Activated naive CD4-positive, alpha-beta T cell treated with anti-CD3 and anti-CD28 coated beads for 36 hours (primary cell): ENCODE measurements around the gene PAK6. TPM values are rescaled to one million over a fixed set of nuclear protein-coding genes. Genes with fewer than 3 reads are reported as not detected.

Experiments used
- CTCF ChIA-PET: fragments of 350-600 bp; sonication (Branson Sonifier 250); formaldehyde crosslinking; loops from one replicate; lab custom pipeline; 2021; ENCODE audit warnings: antibody characterized with exemption; lab: Charles Lee
- DNase-seq: peaks from one replicate; pipeline ENCODE4 v3.0.0-alpha.2; 2020
- H3K27ac Mint-ChIP-seq: one replicate; pipeline ENCODE4 v1.8.0; 2021; ENCODE audit warnings: mild to moderate bottlenecking, mixed read lengths
- H3K27me3 Mint-ChIP-seq: one replicate; pipeline ENCODE4 v1.8.0; 2021; ENCODE audit warnings: low read depth, mixed read lengths
- H3K36me3 Mint-ChIP-seq: one replicate; pipeline ENCODE4 v1.8.0; 2021; ENCODE audit warnings: low read depth, mixed read lengths
- H3K4me1 Mint-ChIP-seq: one replicate; pipeline ENCODE4 v1.8.0; 2021; ENCODE audit warnings: low read depth, mixed read lengths
- H3K4me3 Mint-ChIP-seq: one replicate; pipeline ENCODE4 v1.8.0; 2021; ENCODE audit warnings: mild to moderate bottlenecking, moderate library complexity, mixed read lengths
- H3K9me3 Mint-ChIP-seq: one replicate; pipeline ENCODE4 v1.8.0; 2021; ENCODE audit warnings: mixed read lengths
- intact Hi-C: fragments of 100-400 bp; cut with micrococcal nuclease; formaldehyde crosslinking; loops from one replicate; pipeline ENCODE4 v1.15.1; 2023
- total RNA-seq, 2 experiments: library from RNA; stranded (reverse); gene quantifications; one replicate each; pipeline ENCODE4 v1.2.3, GENCODE V29; 2021

PAK6 gene
- total RNA-seq, 2 experiments from 2014 or later = not detected

DNA sequence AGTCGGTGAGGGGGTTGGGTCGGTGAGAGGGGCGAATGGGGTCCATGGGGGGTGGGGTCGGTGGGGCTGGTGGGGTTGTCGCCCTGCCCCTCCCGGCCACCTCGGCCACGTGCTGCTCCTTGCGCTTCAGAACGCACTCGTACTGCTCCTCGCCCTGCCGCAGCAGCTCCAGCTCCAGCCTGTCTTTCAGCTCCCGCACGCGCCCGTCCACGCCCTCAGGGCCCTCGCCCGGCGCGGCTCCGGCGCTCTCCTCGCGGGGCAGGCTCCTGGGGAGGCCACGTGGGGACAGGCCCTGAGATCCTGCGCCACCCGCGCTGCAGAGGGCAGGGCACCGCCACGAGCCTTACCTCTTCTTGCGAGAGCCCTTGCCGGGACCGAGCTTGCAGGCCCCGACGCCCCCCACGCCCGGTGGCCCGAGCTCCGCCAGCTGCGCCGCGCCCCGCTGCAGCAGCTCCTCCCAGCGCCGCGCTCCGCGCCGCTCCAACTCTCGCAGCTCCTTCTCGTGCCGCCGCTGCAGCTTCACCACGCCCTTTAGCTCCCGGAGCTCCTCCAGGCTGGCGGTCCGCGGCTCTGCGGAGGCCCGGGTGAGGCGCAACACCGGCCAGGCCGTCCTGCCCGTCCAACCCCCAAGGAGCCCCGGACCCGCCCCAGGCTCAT, 52.2 kb downstream of the PAK6 start:
- Mint-ChIP-seq H3K27ac (no peak overlapping the region), H3K4me3 (no peak overlapping the region), H3K27me3 (no peaks in the 10 kb centered on the region), H3K9me3 (no peaks in the 10 kb centered on the region), H3K36me3 (peaks cover 2% of the 10 kb centered on the region), H3K4me1 (no peaks in the 10 kb centered on the region)
- CTCF ChIA-PET = interaction anchor here (0.7 to 4.8 kb wide), 9 partner anchors 11 to 414 kb away, joined by 3 to 40 read pairs (median 5); partner anchors contain the start of gene PLCB2
- intact Hi-C loops = no loop called here
- DNase-seq = no peak

DNA sequence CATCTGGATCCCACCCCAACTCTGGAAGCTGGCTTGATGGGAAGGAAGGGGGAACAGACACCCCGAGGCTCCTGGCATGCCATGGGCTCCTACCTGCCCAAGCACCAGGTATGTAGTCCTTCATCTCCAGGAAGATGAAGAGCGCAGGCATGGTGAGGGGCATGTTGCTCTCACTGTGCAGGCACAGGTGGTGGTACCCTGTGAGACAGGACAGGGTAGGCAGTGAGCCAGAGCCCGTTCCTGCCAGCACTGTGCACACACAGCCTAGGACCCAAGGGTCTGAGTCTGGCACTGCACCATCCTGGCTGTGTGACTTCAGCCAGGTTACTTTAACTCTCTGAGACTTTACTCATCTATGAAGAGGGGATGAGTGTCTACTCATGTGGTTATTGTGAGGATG, 53.4 kb downstream of the PAK6 start:
- no peak overlapping the region for H3K27ac Mint-ChIP-seq
- no peaks in the 10 kb centered on the region for H3K4me1 Mint-ChIP-seq
- no peak for DNase-seq
- no peaks in the 10 kb centered on the region for H3K27me3 Mint-ChIP-seq
- intact Hi-C loops = no loop called here
- no peak overlapping the region for H3K4me3 Mint-ChIP-seq
- peaks cover 2% of the 10 kb centered on the region for H3K36me3 Mint-ChIP-seq
- H3K9me3 Mint-ChIP-seq = no peaks in the 10 kb centered on the region
- CTCF ChIA-PET = interaction anchor here (1.5 to 4.8 kb wide), 2 partner anchors 12 to 17 kb away, joined by 7 to 40 read pairs; partner anchors contain the start of gene PLCB2

DNA sequence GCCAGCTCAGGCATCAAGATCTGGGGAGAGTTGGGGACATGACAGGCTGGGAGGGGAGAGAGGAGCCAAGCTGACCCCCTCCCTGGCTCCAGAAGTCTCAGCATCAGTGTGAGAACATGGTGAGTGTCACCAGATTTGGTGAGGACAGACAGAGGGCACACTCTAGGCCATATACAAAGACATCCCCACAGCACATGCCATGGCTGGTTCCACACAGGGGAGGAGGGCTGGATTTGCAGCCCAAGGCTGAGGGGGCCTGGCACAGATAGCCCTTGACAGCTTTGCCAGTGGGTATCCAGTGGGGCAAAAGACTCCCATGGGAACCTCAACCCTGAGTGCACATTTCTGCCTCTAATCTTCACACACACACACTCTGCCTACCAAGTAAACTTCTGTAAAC, 54.1 kb downstream of the PAK6 start:
- Mint-ChIP-seq H3K4me1 (no peaks in the 10 kb centered on the region), H3K27me3 (no peaks in the 10 kb centered on the region), H3K36me3 (peaks cover 2% of the 10 kb centered on the region), H3K4me3 (no peak overlapping the region), H3K27ac (no peak overlapping the region), H3K9me3 (no peaks in the 10 kb centered on the region)
- CTCF ChIA-PET = interaction anchor here (1.1 to 1.5 kb wide), 2 partner anchors 13 to 15 kb away, joined by 3 to 7 read pairs; partner anchors contain the start of gene PLCB2
- DNase-seq = no peak
- intact Hi-C loops = no loop called here

DNA sequence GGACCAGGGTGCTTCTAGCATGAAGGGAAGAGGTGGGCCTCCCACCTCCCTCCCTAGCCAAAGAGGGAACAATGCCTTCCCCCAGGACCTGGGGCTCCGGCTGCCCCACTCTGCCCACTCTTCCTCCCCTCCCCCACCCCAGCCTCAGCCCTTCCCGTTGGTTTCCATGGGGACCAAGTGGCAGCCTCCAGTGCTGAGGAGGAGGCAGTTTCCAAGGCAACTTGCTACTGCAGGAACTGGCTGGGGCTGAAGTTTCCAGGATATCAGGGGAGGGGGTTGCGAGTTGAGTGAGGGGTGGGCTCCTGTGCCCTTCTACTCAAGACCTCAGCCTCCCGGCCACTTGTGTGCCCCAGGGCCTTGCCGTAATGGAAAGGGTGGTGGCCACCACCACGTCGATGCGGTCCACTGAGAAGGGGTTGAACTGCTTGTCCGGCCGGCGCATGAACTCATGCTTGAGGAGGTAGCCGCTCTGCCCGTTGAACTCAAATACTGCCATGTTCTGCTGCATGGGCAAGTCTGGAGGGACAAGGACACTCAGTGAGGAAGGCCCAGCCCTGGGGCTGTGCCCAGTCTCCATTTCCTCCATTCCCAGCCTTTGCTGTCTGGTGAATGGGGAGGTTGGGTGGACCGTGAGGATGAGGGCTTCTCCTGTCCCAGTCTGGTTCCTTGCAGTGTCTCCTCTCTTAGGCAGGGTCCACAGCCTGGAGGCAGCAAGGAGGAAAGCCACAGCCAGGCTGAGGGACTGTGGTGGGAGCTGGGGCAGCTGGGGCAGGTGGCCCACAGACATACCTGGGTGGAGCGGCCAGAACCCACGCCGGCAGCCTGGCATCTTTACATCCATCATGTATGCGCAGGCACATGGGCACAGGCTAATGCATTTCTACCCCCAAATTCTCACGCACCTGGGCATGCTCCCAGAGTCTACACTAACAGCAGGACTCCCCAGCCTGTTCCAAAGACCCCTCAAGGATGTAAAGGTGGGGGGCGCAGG, 55.3 kb downstream of the PAK6 start:
- intact Hi-C loops = no loop called here
- Mint-ChIP-seq H3K4me3 (no peak overlapping the region), H3K4me1 (no peaks in the 10 kb centered on the region), H3K9me3 (no peaks in the 10 kb centered on the region), H3K36me3 (peaks cover 4% of the 10 kb centered on the region), H3K27me3 (no peaks in the 10 kb centered on the region), H3K27ac (no peak overlapping the region)
- DNase-seq = no peak
- CTCF ChIA-PET = interaction anchor here (1.1 to 1.7 kb wide), 4 partner anchors 13 to 17 kb away, joined by 3 to 7 read pairs (median 4); partner anchors contain the start of gene PLCB2

DNA sequence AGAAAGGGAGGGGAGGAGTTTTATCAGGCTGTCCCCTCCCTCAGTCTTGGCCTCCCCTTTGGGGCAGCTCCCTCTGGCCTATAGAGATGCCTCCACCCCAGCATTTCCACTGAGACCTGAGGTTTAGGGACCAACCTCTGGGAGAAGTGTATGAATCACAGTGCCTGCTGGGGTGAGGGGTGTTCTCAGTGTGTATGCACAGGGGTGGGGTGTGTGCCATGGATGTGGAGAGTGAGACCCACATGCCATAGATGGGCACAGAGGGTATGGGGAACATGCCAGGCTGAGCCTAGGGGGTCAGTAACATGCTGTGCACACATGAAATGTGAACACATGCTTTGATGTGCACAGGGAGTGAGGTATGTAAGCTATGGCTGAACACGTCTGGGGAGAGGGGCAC, 56.4 kb downstream of the PAK6 start:
- no peaks in the 10 kb centered on the region for H3K27me3 Mint-ChIP-seq
- H3K4me1 Mint-ChIP-seq = no peaks in the 10 kb centered on the region
- H3K9me3 Mint-ChIP-seq = no peaks in the 10 kb centered on the region
- H3K4me3 Mint-ChIP-seq = no peak overlapping the region
- CTCF ChIA-PET = interaction anchor here (1.0 to 1.7 kb wide), 3 partner anchors 14 to 21 kb away, joined by 4 to 8 read pairs (median 4); no protein-coding TSS in a partner anchor
- intact Hi-C loops = no loop called here
- H3K27ac Mint-ChIP-seq = no peak overlapping the region
- peaks cover 12% of the 10 kb centered on the region for H3K36me3 Mint-ChIP-seq
- DNase-seq = no peak

DNA sequence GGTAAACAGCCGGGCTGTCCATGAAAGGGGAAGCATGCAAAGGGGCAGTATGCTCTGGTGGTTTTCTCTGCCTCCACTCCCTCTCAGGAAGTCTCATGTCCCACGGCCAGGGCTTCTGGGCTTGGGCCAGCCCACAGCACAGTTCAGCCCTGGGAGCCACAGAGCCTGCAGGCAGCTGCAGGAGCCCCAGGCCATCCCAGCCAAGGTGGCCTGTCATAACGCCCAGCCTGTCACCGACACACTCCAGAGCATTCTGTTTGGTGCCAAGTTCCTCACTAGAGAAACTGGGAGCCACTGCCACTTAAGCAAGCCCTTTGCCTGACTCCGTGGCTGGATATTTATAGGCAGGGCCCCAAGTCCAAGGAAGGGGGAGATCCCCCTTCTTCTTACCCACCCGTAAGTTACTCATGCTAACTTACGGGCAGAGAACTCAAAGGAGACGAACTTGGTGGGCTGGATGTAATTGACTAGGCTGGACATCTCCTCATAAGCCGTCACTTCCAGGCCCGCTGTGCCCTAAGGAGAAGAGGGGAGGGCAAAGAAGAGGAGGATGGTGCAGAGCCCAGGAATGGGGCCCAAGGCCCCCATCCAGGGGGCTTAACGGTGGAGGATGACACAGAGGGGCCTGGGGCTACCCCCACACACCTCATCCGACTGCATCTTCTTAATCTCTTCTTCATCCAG, 57.2 kb downstream of the PAK6 start:
- Mint-ChIP-seq H3K27ac (no peak overlapping the region), H3K27me3 (no peaks in the 10 kb centered on the region), H3K4me1 (no peaks in the 10 kb centered on the region), H3K36me3 (peaks cover 17% of the 10 kb centered on the region), H3K9me3 (peaks cover 2% of the 10 kb centered on the region), H3K4me3 (no peak overlapping the region)
- CTCF ChIA-PET = interaction anchor here (1.0 to 1.7 kb wide), 4 partner anchors 14 to 21 kb away, joined by 3 to 8 read pairs (median 4); no protein-coding TSS in a partner anchor
- intact Hi-C loops = no loop called here
- no peak for DNase-seq

DNA sequence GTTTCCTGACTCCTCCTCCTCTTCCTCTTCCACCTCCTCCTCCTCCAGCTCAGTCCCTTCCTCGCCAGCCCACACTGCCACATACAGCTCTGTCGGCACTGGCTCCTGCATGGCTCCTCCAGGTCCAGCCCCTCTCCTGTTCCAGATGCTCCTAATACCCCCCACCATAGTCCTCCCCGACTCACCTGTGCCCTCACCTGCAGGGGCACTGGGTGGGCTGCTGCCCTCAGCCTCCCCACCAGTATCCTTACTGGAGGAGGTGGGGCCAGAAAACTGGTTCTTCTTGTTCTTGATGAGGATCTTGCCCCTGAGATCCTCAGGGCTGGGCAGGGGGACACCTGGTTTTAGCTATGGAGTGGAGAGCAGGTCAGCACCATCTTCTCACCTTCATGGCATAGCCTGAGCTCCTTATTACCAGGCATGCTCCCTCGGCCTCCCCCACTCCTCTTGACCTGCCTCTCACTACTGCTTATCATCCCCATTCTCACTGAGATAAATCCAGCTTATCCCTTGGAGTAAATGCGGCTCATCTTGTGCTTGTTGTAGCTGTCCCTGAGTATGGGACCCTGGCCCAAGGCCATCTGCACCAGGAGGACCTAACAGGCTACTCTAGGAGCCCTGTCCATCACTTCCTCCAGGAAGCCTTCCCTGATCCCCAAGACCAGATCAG, 57.8 kb downstream of the PAK6 start:
- DNase-seq = no peak
- CTCF ChIA-PET = interaction anchor here (1.0 kb wide), 2 partner anchors 13 to 14 kb away, joined by 3 read pairs; no protein-coding TSS in a partner anchor
- Mint-ChIP-seq H3K27ac (no peak overlapping the region), H3K4me1 (no peaks in the 10 kb centered on the region), H3K4me3 (no peak overlapping the region), H3K9me3 (peaks cover 2% of the 10 kb centered on the region), H3K36me3 (peaks cover 21% of the 10 kb centered on the region), H3K27me3 (no peaks in the 10 kb centered on the region)
- intact Hi-C loops = no loop called here

DNA sequence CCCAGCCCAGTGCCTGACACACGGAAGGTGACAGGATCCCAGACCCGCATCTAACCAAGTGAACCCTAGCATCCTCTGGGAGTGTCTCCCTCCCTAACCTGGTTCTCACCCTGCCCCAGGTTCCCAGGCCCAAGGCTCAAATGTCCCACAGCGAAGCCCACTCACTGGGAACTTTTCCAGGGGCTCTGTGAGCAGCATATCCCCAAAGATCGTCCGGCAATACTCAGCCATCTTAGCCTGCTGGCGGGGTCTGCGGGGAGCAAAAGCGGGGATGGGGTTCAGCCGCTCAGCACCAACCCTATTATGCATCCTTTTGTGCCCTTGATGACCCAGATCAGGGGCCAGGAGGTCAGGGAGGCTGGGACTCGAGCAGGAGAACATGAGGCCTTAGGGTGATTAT, 58.5 kb downstream of the PAK6 start:
- Mint-ChIP-seq H3K9me3 (peaks cover 2% of the 10 kb centered on the region), H3K27ac (no peak overlapping the region), H3K36me3 (peaks cover 23% of the 10 kb centered on the region), H3K4me3 (no peak overlapping the region), H3K27me3 (no peaks in the 10 kb centered on the region), H3K4me1 (no peaks in the 10 kb centered on the region)
- no peak for DNase-seq
- CTCF ChIA-PET = interaction anchor here (1.0 to 1.1 kb wide), 2 partner anchors 12 to 18 kb away, joined by 3 read pairs; no protein-coding TSS in a partner anchor
- intact Hi-C loops = no loop called here

DNA sequence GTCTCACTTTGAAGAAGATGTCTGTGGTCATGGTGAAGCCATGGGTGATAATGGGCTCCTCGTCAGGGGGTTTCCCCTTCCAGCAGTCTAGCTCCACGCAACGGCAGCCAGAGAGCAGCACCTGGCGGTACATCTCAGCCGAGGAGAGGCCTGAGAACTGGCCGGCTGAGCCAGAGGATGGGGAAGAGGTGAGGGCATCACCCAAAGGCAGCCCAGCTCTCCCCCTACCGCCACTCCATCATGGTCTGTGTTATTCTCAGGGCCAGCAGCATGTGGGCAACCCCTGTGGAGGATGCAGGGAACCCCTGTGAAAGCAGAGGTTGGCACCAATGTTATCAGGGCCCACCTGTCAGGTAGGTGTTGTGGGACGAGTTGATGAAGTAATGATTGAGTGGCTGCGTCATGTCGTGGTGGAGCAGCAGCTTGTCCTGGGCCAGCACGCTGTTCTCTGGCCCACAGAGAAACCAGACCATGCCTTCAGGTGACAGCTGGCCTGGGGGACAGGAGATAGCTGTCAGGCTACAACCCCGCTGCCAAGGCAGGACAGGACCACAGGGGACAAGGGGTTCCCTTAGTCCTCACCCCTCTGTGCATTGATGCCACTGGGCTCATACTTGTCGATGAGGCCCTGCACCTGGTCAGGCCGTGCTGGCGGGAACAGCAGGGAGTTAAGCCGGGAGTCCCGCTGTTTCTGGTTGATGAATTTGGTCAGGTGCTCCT, 59.5 kb downstream of the PAK6 start:
- no peaks in the 10 kb centered on the region for H3K27me3 Mint-ChIP-seq
- H3K4me1 Mint-ChIP-seq = no peaks in the 10 kb centered on the region
- H3K27ac Mint-ChIP-seq = no peak overlapping the region
- H3K36me3 Mint-ChIP-seq = peaks cover 23% of the 10 kb centered on the region
- peaks cover 2% of the 10 kb centered on the region for H3K9me3 Mint-ChIP-seq
- CTCF ChIA-PET = interaction anchor here (1.1 to 1.7 kb wide), 2 partner anchors 19 to 24 kb away, joined by 3 to 10 read pairs; no protein-coding TSS in a partner anchor
- no peak overlapping the region for H3K4me3 Mint-ChIP-seq
- intact Hi-C loops = no loop called here
- DNase-seq = no peak

DNA sequence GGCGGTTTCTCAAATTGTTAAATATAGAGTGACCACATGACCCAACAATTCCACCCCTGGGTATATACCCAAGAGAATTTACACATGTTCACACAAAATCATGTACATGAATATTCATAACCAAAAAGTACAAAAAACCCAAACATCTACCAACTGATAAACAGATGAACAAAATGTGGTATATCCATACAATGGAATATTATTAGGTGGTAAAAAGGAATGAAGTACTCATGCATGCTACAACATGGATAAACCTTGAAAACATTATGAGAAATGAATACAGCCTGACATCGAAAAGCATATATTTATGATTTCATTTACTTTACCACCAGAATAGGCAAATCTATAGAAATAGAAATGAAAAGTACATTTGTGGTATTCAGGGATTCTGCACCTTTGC, 61.5 kb downstream of the PAK6 start:
- intact Hi-C loops = no loop called here
- no peak overlapping the region for H3K4me3 Mint-ChIP-seq
- no peaks in the 10 kb centered on the region for H3K27me3 Mint-ChIP-seq
- CTCF ChIA-PET = interaction anchor here (0.6 to 3.2 kb wide), 3 partner anchors 11 to 25 kb away, joined by 3 to 15 read pairs (median 4); no protein-coding TSS in a partner anchor
- peaks cover 2% of the 10 kb centered on the region for H3K9me3 Mint-ChIP-seq
- peaks cover 27% of the 10 kb centered on the region for H3K36me3 Mint-ChIP-seq
- H3K27ac Mint-ChIP-seq = no peak overlapping the region
- no peak for DNase-seq
- H3K4me1 Mint-ChIP-seq = peaks cover 5% of the 10 kb centered on the region

DNA sequence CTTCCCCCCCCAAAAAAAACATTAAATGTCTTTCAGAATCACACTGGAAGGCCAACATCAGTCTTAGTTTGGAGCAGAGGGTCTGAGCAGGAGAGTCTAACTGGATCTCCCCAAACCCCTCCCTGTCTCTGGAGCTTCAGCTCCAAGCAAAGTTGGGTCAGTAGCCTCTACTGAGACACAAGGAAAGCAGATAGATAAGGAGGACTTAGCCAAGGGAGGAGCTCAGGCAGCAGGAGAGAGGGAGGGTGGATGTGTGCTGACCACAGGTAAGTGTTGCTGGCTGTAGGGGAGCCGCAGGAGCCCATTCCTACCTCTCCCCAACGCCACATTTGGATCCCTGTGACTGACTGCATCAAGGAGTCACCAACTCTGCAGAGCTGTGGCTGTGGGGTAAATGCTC, 61.9 kb downstream of the PAK6 start:
- no peak for DNase-seq
- Mint-ChIP-seq H3K4me3 (no peak overlapping the region), H3K4me1 (peaks cover 6% of the 10 kb centered on the region), H3K27me3 (no peaks in the 10 kb centered on the region), H3K36me3 (peaks cover 27% of the 10 kb centered on the region), H3K27ac (no peak overlapping the region), H3K9me3 (peaks cover 2% of the 10 kb centered on the region)
- CTCF ChIA-PET = interaction anchor here (0.6 to 3.2 kb wide), 4 partner anchors 10 to 44 kb away, joined by 3 to 15 read pairs (median 4); no protein-coding TSS in a partner anchor
- intact Hi-C loops = no loop called here
